Measurements from ENCODE around the gene SENP3. TPM values are rescaled to one million over a fixed set of nuclear protein-coding genes. Genes with fewer than 3 reads are reported as not detected.

The SENP3 gene
- total RNA-seq, 4 donors from 2014 or later, result 31.4 to 47.7 (median 43.7) TPM

DNA sequence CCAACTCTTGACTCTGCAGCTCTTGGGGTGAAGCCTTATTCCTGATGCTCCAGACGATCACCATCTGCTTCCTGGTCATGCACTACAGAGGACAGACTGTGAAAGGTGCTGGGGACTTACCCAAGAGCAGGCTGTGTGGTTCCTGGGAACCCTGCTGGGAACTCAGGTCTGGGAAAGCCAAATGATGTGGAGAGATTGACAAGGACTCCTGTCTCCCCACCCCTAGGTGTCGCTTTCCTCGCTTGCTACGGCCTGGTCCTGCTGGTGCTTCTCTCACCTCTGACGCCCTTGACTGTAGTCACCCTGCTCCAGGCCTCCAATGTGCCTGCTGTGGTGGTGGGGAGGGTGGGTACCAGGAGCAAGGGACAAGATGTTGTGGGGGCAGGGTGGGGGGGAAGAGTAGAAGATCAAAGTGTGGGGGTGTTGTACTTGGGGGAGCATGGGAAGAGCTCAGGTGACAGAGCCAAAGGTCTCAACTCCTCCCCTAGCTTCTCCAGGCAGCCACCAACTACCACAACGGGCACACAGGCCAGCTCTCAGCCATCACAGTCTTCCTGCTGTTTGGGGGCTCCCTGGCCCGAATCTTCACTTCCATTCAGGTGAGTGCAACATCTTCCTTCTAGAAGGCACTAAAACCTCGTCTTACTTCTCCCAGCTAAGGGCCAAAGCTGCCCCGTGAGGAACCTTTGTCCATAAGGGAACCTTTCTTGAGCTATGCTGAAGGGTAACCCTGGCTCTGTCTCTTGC lies 25.1 kb downstream of the SENP3 start:
- no peak overlapping the region for H3K4me3 ChIP-seq
- no peaks in the 10 kb centered on the region for H3K9me3 ChIP-seq
- peaks cover 0 to 23% (median 0%) of the 10 kb centered on the region in 3 donors for H3K36me3 ChIP-seq
- peak in 2 of 3 donors; percentile 67 to 74 for DNase-seq
- peak overlapping the region in 2 of 4 donors; percentile 7 to 11 for H3K27ac ChIP-seq
- peaks cover 5 to 34% (median 15%) of the 10 kb centered on the region in 4 donors for H3K4me1 ChIP-seq
- TF ChIP-seq, protein P1, sequence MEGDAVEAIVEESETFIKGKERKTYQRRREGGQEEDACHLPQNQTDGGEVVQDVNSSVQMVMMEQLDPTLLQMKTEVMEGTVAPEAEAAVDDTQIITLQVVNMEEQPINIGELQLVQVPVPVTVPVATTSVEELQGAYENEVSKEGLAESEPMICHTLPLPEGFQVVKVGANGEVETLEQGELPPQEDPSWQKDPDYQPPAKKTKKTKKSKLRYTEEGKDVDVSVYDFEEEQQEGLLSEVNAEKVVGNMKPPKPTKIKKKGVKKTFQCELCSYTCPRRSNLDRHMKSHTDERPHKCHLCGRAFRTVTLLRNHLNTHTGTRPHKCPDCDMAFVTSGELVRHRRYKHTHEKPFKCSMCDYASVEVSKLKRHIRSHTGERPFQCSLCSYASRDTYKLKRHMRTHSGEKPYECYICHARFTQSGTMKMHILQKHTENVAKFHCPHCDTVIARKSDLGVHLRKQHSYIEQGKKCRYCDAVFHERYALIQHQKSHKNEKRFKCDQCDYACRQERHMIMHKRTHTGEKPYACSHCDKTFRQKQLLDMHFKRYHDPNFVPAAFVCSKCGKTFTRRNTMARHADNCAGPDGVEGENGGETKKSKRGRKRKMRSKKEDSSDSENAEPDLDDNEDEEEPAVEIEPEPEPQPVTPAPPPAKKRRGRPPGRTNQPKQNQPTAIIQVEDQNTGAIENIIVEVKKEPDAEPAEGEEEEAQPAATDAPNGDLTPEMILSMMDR (IDR thresholded peaks at IDR 0.05), result peak in 4 of 6 experiments; percentile 18 to 67 (median 54)
- no peak for TF ChIP-seq POLR2A (IDR thresholded peaks at IDR 0.05)
- H3K27me3 ChIP-seq, result no peaks in the 10 kb centered on the region

DNA sequence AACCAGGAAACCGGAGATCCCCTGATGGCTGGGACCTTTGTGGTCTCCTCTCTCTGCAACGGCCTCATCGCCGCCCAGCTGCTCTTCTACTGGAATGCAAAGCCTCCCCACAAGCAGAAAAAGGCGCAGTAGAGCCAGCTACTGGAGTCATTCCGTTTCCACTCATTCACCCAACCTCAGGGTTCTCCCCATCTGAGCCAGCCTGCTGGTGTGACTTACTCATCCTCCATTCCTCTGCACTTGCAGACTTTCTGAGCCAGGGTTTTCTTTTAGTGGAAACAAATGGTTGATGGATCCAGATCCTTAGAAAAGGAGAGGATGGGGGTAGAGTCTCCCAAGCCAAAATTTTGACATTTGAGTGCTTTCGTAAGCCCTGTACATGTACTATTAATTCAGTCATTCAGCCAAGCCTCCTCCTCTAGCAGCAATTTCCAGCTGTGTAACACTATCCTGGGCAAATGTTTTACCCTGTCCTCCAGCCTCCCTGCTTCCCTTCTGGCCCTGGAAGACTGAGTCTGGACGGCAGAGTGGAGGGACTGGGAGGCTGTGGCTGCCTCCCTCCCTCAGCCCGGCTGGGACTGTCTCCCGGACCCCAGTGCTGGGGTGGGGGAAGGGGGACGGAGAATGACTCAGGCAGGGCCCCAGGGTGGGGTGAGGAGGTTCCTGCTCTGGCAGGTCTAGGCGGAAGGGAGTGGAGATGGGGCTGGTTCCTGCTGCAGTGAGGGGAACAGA lies 25.9 kb downstream of the SENP3 start:
- DNase-seq, result no peak
- Histone ChIP-seq H3K4me3 (no peak overlapping the region), H3K36me3 (peaks cover 0 to 30% (median 0%) of the 10 kb centered on the region in 3 donors), H3K27ac (peak overlapping the region in 2 of 4 donors; percentile 11 to 17), H3K4me1 (peaks cover 5 to 27% (median 9%) of the 10 kb centered on the region in 4 donors), H3K9me3 (no peaks in the 10 kb centered on the region), H3K27me3 (no peaks in the 10 kb centered on the region)
- no peak for TF ChIP-seq POLR2A (IDR thresholded peaks at IDR 0.05)
- TF ChIP-seq, protein P1 (IDR thresholded peaks at IDR 0.05), result no peak

DNA sequence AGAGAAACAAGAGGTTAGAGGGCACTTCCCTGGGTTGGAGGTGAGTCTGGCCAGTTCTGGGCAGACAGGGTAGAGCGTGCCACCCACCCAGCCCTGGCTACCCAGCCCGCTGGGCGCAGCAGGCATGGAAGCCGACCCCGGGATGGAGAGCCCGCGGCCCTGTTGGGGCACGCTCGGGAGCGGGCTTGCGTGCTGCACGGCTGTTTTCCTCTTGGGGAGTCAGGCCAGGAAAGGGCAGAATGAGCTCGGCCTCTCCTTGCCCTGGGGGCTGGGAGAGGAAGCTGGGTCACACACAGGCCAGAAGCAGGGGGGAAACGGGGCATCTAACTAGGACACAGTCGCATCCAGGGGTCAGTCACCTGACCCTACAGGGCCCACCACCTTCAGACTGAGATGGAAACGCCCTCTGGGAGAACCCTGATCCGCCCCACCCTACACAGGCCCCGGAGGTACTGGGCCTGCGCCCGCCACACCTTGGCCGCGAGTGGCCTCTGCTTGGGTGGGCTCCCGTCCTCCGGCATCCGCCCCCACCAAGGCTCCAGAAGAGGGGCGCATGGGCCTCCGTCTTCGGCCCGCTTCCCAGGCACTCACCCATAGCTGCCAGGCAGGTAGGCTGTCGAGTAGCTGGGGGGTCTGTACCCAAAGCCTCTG lies 27.0 kb downstream of the SENP3 start:
- Histone ChIP-seq H3K27me3 (no peaks in the 10 kb centered on the region), H3K4me1 (peaks cover 0 to 21% (median 1%) of the 10 kb centered on the region in 4 donors), H3K36me3 (peaks cover 0 to 41% (median 0%) of the 10 kb centered on the region in 3 donors), H3K27ac (peak overlapping the region in 3 of 4 donors; percentile 17 to 49 (median 42)), H3K9me3 (no peaks in the 10 kb centered on the region), H3K4me3 (peak overlapping the region in 3 of 4 donors; percentile 4 to 47 (median 38))
- TF ChIP-seq, protein P1 (IDR thresholded peaks at IDR 0.05), result no peak
- TF ChIP-seq POLR2A (IDR thresholded peaks at IDR 0.05), result no peak
- no peak for DNase-seq

DNA sequence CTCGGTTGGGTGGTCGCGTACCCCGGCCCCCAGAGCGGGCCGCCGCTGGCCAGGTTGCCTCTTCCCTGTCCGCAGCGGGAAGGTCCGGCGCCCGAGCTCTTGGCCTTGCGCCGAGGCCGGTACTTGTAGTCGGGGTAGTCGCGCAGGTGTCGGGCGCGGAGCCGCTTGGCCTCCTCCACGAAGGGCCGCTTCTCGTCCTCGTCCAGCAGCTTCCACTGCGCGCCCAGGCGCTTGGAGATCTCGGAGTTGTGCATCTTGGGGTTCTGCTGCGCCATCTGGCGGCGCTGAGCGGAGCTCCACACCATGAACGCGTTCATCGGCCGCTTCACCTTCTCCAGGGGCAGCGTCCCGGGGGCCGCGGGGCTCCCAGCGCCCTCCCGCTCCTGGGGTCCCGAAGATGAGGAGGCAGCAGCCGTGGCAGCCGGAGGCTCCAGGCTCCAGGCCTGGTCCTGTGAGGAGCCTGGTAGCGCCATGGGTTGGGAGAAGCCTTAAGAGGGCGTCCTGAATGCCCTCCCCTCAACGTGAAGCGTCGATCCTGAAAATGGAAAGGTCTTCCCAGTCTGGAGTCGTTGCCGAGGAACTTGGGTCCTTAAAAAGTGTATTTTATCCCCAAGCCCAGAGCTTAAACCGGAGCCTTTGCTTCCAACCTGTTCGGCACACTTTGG lies 27.6 kb downstream of the SENP3 start:
- TF ChIP-seq POLR2A (IDR thresholded peaks at IDR 0.05), result no peak
- TF ChIP-seq, protein P1 (IDR thresholded peaks at IDR 0.05), result peak; percentile 65 to 89 (median 81)
- Histone ChIP-seq H3K9me3 (no peaks in the 10 kb centered on the region), H3K4me1 (peaks cover 0 to 19% (median 1%) of the 10 kb centered on the region in 4 donors), H3K4me3 (peak overlapping the region in 3 of 4 donors; percentile 4 to 47 (median 38)), H3K27me3 (no peaks in the 10 kb centered on the region), H3K36me3 (peaks cover 0 to 47% (median 0%) of the 10 kb centered on the region in 3 donors), H3K27ac (peak overlapping the region in 3 of 4 donors; percentile 17 to 49 (median 42))
- DNase-seq, result peak; percentile 69 to 89 (median 88)

All from Peyer's patch (tissue), 4 donors.